IPS-18c (cell line): ENCODE data around the gene TMEM174.

ENCODE experiments used
- H3K4me3 ChIP-seq: 2 replicates; pipeline ENCODE4 v1.7.0; 2013; ENCODE audit warnings: low read depth, mild to moderate bottlenecking, low read length, moderate library complexity; ENCODE audit not compliant: insufficient read depth
- H3K9me3 ChIP-seq: one replicate; pipeline ENCODE4 v1.6.1; 2013; ENCODE audit warnings: mild to moderate bottlenecking, low read length, moderate library complexity; ENCODE audit not compliant: control insufficient read depth, insufficient read depth

TMEM174 gene

DNA sequence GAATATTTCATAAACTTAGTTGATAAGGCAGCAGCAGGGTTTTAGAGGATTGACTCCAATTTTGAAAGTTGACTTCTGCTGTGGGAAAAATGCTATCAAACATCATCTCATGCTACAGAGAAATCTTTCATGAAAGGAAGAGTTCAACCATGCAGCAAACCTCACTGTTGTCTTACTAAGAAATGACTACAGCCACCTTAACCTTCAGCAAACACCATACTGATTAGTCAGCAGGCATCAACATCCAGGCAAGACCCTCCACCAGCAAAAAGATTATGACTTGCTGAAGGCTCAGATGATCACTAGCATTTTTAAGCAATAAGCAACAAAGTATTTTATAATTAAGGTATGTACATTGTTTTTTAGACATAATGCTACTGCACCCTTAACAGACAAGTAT, 7.6 kb downstream of the TMEM174 start:
- Histone ChIP-seq H3K9me3 (no peaks in the 10 kb centered on the region), H3K4me3 (no peak overlapping the region)

DNA sequence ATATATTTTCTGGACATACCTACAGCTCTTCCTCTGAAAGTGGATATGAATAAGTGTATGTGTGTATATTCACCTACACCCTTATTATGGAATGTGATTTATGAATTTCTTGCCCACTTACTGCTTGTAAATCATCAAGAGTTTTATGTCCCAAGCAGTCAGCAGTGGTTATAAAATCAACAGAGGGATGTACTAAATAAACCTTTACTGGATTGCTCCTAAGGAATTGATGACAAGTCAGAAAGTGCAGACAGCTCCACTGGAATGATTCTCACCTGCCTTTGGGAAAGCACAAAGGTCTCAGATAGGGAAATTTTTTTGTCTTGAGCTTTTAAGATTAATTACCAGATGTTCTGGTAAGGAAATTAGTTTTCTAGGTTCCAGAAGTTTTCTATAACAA, 9.3 kb downstream of the TMEM174 start:
- H3K9me3 ChIP-seq, result no peaks in the 10 kb centered on the region

DNA sequence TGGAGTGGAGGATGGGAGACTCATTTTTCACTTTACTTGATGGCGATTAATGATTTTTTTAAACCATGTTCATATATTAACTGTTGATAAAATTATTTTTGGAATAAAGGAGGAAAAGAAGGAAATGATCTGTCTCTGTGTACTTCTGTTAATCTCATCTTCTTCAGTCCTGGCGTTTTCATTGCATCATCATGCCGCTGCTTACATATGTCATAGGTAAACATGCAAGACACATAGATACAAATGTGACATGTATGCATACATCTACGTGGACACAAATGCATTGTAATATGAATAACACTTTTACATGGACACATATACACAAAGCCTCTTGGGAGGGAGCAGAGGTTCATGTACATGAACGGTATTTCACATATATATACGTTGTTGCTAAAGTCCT, 10.0 kb downstream of the TMEM174 start:
- H3K4me3 ChIP-seq, result no peak overlapping the region
- H3K9me3 ChIP-seq, result no peaks in the 10 kb centered on the region

More for the DNA sequence above, 9.3 kb downstream of the TMEM174 start:
- H3K4me3 ChIP-seq, result no peak overlapping the region

DNA sequence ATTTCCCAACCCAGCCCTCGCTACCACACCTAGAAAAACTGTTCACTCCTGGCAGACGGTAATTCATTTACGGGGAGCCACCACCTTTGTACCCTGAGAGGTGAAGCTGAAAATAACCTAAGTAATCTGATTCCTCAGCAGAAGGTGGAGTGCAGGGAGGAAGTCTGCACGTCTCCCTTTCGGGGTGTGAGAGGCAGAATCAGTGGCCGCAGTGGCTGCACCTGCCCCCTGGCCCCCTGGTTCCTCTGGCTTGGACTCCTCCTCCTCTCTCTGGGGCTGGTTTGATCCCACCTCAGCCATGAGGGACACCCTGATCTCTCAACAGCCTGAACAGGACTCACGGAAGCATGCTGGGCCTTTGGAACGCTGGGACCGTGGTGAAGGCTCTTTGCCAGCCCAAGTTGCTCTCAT, 10.5 kb downstream of the TMEM174 start:
- H3K4me3 ChIP-seq, result no peak overlapping the region

DNA sequence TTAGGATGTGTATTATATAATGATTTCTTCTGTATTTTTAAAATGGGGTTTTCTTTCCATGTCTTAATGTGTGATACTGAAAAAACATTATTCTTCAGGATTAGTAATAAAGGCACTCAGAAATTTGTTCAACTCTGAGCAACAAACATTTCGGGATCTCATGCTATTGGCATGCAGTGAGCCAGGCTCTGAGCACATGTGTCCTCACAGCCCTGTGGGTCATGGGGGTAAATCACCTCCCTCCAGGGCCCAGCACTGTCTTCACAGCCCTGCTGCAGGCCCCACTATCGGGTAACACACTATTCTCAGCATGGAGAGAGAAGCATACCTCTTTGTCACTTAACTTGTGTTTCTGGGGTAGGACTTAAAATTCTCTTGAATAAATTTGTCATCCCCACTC, 14.0 kb downstream of the TMEM174 start:
- Histone ChIP-seq H3K9me3 (no peaks in the 10 kb centered on the region), H3K4me3 (no peak overlapping the region)

More for the DNA sequence above, 10.5 kb downstream of the TMEM174 start:
- H3K9me3 ChIP-seq, result no peaks in the 10 kb centered on the region

DNA sequence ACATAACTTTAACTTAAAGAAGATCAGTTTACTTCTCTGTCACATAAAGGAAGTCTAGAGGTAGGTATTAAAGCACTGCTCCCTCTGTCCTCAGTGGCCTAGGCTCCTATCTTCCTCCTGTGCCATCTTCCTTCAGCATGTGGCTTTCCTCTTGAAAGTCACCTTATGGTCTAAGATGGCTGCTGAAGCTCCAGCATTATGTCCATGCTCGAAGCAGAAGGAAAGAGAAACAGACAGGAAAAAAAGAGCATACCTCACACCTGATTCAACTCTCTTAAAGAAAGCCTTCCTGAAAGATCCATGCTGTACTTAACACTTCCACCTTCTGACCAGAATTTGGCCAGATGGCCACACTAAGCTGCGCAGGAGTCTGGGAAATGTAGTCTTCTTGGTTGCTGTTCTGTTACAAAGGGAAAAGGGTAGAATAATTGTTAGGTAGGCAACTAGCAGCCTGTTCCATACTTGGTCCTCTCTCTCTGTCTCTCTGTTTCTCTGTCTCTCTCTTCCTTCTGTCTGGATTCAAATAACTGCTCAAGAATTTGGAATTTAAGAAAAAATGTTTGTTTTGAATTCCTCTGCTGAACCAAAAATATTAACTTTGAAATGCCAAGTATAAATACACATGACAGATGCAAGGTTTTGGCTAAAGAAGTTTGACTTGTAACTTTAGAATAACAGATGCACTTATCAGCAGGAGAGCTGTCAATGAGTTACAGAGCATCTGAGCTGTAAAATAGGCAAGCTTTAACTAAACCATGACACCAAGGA, 16.0 kb downstream of the TMEM174 start:
- H3K4me3 ChIP-seq, result no peak overlapping the region
- H3K9me3 ChIP-seq, result no peaks in the 10 kb centered on the region

DNA sequence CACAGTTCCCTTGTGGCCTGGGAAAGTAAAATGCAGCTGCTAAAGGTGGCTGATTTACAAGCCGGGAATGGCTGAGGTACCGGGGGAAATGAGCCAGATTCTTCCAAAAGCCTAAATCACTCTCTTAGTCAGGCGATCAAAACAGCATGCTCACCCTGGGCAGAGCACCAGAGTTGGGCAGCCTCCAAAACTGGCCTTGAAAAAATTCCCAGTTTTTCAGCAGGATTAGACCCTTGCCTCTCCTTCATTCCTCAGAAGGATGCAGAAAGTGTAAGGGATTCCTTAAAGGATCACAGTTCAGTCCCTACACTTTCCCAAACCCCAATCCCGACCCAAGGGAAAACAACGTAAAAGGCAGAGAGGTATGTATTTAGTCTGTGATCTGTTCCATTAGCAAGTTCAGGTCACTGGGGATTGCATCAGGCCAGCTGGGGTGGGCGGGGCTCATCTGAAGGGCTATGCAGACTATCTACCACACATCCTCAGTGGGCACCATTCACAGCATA, 16.9 kb downstream of the TMEM174 start:
- Histone ChIP-seq H3K9me3 (no peaks in the 10 kb centered on the region), H3K4me3 (no peak overlapping the region)

DNA sequence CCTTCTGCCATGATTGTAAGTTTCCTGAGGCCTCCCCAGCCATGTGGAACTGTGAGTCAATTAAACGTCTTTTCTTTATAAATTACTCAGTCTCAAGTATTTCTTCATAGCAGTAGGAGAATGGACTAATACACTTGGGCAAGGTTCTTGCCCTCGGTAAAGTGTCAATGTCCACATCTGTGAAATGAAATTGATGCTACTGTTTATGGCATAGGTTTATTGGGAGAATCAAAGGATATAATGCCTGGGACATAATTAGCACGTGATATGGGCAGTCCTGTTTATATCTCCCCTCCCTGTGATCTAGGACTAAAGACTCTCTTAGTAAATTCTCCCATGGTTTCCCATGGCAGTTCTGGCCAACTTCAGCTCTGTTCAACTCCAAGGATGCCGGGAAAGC, 19.4 kb downstream of the TMEM174 start:
- H3K9me3 ChIP-seq, result no peaks in the 10 kb centered on the region
- H3K4me3 ChIP-seq, result no peak overlapping the region

DNA sequence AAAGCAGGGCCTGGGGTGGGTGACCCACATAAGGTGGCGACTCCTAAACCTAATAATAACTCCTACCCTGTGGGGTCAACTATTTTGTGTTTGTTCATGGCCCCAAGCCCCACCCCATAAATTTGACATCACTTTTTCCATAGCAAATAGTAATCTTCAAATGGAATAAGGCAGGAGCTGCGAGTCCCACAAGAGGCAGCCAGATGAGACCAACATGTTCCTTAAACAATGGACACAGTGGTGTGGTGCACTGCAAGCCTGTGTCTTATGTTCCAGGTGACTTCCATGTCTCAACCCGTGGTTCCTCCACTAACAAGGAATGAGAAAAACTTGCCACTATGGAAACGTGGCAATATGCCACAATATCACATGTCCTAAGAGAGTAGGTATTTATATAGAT, 20.6 kb downstream of the TMEM174 start:
- H3K4me3 ChIP-seq, result no peak overlapping the region
- H3K9me3 ChIP-seq, result no peaks in the 10 kb centered on the region

DNA sequence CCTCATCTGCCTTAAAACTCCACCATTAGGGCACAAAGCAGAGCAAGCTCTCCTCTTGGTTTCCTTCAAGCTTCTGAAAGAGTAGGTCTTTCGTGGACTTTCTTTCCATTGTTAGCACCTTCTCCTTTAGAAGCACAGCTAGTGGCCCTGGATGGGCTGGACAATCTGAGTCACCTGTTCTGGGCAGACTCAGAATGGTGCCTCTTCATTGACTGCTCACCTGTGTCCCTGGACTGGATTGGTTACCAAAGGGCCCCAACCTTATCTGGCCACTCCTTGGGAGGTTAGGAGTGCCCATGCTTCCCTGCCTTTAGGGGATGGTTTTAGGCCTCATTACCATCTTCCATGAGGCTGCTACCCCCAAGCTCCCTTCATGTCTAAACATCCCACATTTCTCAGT, 23.2 kb downstream of the TMEM174 start:
- Histone ChIP-seq H3K4me3 (no peak overlapping the region), H3K9me3 (no peaks in the 10 kb centered on the region)

DNA sequence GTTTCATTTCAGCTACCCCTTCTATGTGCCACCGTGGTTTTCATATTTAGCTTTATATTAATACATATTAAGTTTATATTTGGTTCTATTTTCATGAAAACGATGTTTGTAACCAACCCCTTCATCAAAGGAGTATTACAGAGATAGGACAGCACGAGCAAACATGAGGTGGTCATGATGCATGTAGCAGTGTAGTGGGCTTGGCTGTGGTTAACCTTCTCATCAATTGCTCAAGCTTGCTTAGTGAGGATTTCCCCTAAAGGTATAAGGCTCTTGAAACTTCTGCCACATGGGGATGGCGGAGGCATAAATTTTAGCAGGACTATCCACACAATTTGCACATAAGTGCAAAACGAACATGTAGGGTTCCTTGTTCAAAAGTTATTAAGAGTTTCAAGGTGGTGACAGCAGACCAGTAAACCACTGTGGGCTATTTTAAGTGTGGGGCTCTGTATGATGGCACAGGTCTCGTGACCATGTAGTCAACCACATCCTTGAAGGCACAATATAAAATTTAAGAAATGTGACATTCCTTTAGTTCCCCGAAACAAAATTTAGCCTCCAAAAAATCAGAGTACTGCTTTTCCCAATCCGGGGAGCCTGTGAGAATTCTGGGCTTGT, 24.8 kb downstream of the TMEM174 start:
- H3K4me3 ChIP-seq, result no peak overlapping the region
- H3K9me3 ChIP-seq, result no peaks in the 10 kb centered on the region

DNA sequence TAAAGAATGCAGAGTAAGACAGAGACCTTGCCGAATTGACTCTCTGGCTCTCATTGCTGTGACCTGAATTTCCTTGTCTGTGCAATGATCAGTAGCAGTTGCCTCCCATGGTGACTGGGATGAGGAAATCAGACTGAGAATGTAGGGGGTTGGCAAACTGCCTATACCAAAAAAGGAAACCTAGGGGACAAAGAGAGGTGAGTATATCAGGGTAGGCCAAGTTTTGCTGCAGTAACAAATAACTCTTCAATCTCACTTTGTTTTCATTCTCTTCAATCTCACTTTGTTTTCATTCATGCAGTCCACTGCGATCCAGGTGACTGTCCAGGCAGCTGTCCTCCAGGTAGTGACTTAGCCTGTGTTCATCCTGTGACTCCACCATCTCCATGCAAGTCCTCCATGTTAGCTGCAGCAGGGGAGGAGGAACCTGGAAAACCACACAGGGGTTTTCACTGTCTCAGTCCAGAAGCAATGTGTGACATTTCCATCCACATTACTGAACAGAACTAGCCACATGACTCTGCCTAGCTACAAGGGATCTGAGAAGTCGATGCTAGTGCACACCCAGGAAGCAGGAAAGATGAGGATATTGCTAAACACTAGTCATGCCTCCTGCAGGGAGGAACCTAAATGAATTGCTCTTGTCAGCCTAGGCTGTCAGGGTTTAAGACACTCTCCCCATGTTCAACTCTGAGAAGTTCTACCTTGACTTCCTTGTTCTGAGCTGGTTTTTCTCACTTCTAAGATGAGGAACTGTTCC, 26.0 kb downstream of the TMEM174 start:
- Histone ChIP-seq H3K4me3 (no peak overlapping the region), H3K9me3 (no peaks in the 10 kb centered on the region)

DNA sequence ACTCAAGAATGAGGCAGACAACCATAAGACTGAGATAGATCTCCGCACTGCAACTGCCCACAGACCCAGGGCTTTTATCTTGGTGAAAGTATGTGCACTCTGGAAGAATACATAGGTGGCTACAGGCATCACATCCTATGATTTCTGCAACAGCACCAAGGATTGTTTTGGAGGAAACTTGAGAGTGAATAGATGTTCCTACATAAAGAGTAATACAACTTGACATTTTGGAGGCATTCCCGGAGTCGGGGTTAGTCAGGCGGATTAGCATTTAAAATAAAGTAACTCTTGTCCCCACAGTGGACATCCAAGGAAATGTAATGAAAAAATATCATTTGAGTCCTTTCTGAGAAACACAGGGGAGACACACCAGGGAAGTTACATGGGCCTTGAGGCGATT, 26.7 kb downstream of the TMEM174 start:
- H3K9me3 ChIP-seq, result no peaks in the 10 kb centered on the region

DNA sequence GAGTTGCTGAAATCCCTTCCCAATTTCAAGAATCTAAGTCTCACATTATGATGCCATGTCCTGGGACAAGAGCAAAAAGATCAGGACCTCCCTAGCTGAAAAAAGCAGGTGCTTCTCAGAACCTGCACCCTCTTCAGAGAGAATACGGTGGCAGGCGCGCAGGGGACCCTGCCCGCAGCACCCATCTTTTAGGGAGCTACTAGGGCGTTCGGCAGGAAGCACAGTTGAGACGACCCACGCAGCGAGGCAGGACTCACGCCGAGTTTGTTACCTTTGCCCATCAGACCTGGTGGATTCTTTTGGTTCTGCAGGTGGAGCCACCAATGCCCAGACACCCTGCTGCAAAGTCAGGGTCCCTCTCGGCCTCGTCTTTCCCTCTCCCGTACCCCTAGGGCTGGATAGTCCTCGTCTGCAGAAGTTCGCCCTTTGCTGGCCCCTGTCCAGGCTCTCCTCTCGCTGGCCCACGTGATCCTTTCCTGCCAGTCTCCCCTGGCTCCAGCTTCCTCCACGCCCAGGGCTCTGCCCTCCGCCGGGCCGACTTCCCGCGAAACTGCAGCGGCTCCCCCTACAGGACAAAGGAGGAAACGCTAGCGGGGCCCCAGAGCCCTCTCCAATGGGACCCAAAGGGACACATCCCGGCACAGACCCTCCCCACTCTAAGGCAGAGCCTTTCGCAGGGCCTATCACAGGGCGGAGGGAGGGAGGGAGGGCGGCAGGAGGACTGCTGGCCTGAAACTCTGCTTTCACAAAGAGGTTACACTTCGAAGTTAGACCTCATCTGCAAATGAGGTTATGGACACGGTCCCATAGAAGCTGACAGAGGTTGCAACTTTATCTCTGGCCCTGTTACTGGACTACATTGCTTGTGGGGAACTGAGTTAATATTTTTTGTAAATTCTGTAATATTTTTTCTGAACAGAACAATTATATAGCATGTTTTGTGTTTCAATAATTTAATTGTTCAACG, 28.8 kb downstream of the TMEM174 start:
- Histone ChIP-seq H3K9me3 (no peaks in the 10 kb centered on the region), H3K4me3 (no peak overlapping the region)

More for the DNA sequence above, 26.7 kb downstream of the TMEM174 start:
- no peak overlapping the region for H3K4me3 ChIP-seq

DNA sequence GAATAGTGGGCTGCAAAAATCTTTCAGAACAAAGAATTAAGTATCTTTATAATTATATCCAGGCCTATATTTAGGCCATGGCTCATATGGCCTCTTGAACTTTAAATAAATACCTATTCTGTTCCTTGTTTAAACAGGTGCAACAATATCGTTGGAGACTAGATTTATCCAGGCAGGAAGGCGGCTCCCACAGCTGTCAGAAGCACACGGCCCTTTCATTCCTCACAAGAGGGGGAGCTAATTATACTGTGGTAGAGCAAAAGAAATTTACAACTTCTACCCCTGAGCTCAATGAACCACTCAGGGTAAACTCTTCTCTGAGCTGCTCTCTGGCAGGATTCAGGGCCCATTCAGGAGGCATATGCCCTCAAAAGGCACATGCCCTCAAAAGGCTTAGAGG, 31.3 kb downstream of the TMEM174 start:
- no peak overlapping the region for H3K4me3 ChIP-seq
- H3K9me3 ChIP-seq, result no peaks in the 10 kb centered on the region

DNA sequence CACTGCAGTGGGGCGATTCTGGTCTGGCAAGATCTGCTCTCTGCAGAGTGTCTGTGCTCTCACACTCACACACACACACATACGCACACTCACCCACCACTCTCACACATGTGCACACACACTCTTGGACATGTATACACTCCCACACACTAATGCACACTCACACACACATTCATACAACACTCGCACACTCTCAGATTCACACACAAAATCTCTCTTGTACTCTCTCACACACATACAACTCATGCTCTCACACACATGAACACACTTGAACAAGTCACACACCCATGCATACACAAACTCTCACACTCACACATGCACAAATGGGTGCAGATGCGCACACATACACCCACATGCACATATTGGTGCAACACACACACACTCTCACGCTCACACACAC, 31.7 kb downstream of the TMEM174 start:
- Histone ChIP-seq H3K9me3 (no peaks in the 10 kb centered on the region), H3K4me3 (no peak overlapping the region)

DNA sequence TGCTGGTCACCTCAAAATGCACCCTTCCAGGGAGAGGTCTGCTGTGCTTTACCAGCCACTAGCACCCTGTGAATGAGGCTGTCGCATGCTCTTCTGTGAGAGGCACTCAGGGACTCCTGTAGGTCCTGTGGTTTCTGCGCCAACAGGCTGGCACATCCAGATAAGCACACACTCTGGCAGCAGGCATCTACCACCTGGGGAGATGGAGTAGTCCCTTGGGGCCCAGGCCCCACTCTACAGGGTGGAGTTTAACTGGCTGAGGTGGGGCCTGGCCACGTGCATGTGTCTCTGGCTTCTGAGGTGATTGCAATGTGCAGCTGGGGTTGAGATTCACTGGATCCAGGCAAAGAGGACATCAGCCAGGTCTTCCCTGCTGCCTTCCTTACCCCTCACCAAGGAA, 32.3 kb downstream of the TMEM174 start:
- Histone ChIP-seq H3K9me3 (no peaks in the 10 kb centered on the region), H3K4me3 (no peak overlapping the region)
